IMR-90 (cell line): ENCODE data around the gene FRMD4B. TPM values are rescaled to one million over a fixed set of nuclear protein-coding genes. Genes with fewer than 3 reads are reported as not detected.

Experiments used
- ATAC-seq: fragments of 200-7000 bp; cut with Tn5 transposase; 2 replicates; pipeline ENCODE4 v1.9.1; 2020; ENCODE audit warnings: low read depth, mild to moderate bottlenecking, moderate library complexity
- BruUV-seq: library from RNA; stranded (reverse); fragments of 400-500 nt; replicated peaks from 2 replicates; lab custom pipeline; 2021; lab: Mats Ljungman, UMichigan
- CTCF ChIA-PET: fragments of 300-600 bp; formaldehyde crosslinking; extraction: SDS; loops from one replicate; lab custom pipeline; 2021; ENCODE audit warnings: antibody characterized with exemption; lab: Yijun Ruan, JAX
- POLR2A ChIA-PET: fragments of 300-600 bp; sonication (Branson Sonifier 250); formaldehyde crosslinking; loops from one replicate; lab custom pipeline; 2022; ENCODE audit warnings: antibody characterized with exemption; ENCODE audit not compliant: unreplicated experiment; lab: Charles Lee
- DNase-seq: peaks from one replicate; pipeline ENCODE4 v3.0.0; 2013
- H2AFZ ChIP-seq: replicated peaks from 2 replicates; pipeline ENCODE3; 2013; ENCODE audit warnings: low read length, mild to moderate bottlenecking; ENCODE audit not compliant: poor library complexity
- H2AK5ac ChIP-seq: 2 replicates; pipeline ENCODE4 v1.6.1; 2013; ENCODE audit warnings: low read depth, low read length, inconsistent platforms
- H2AK9ac ChIP-seq: replicated peaks from 2 replicates; pipeline ENCODE3; 2013; ENCODE audit warnings: mild to moderate bottlenecking, low read depth, low read length, moderate library complexity; ENCODE audit not compliant: poor library complexity
- H2BK120ac ChIP-seq: 2 replicates; pipeline ENCODE4 v1.6.1; 2013; ENCODE audit warnings: low read depth, low read length, inconsistent platforms
- H2BK15ac ChIP-seq: 3 replicates; pipeline ENCODE4 v1.6.1; 2013; ENCODE audit warnings: low read depth, low read length, inconsistent platforms
- H2BK20ac ChIP-seq: 2 replicates; pipeline ENCODE4 v1.6.1; 2013; ENCODE audit warnings: low read depth, mild to moderate bottlenecking, inconsistent platforms, low read length, moderate library complexity
- H2BK5ac ChIP-seq: 2 replicates; pipeline ENCODE4 v1.6.1; 2013; ENCODE audit warnings: mild to moderate bottlenecking, low read depth, low read length, inconsistent platforms; ENCODE audit not compliant: poor library complexity, severe bottlenecking
- H3K14ac ChIP-seq: replicated peaks from 2 replicates; pipeline ENCODE4 v1.6.1; 2013; ENCODE audit warnings: low read depth, low read length, inconsistent platforms
- H3K18ac ChIP-seq: 2 replicates; pipeline ENCODE4 v1.6.1; 2013; ENCODE audit warnings: low read depth, low read length, control low read depth
- H3K23ac ChIP-seq: 2 replicates; pipeline ENCODE4 v1.6.1; 2013; ENCODE audit warnings: low read depth, low read length, inconsistent platforms
- H3K27ac ChIP-seq: 2 replicates; pipeline ENCODE4 v1.5.1; 2013; ENCODE audit warnings: mild to moderate bottlenecking, control low read depth, low read length; ENCODE audit not compliant: insufficient read depth
- H3K27me3 ChIP-seq: 2 replicates; pipeline ENCODE4 v1.6.1; 2013; ENCODE audit warnings: low read length; ENCODE audit not compliant: control insufficient read depth, insufficient read depth
- H3K36me3 ChIP-seq: 2 replicates; pipeline ENCODE4 v1.6.1; 2013; ENCODE audit warnings: low read length, mixed read lengths; ENCODE audit not compliant: control insufficient read depth, insufficient read depth
- H3K4ac ChIP-seq: 2 replicates; pipeline ENCODE4 v1.6.1; 2013; ENCODE audit warnings: low read depth, low read length, inconsistent platforms
- H3K4me1 ChIP-seq: 2 replicates; pipeline ENCODE4 v1.6.1; 2013; ENCODE audit warnings: low read length, mixed read lengths; ENCODE audit not compliant: control insufficient read depth, insufficient read depth
- H3K4me2 ChIP-seq: 2 replicates; pipeline ENCODE4 v1.6.1; 2013; ENCODE audit warnings: low read depth, mild to moderate bottlenecking, control low read depth, low read length, moderate library complexity
- H3K4me3 ChIP-seq: 2 replicates; pipeline ENCODE4 v1.5.1; 2013; ENCODE audit warnings: low read depth, mild to moderate bottlenecking, control low read depth, low read length, moderate library complexity; ENCODE audit not compliant: insufficient read depth
- H3K56ac ChIP-seq: 2 replicates; pipeline ENCODE4 v1.6.1; 2013; ENCODE audit warnings: low read length, inconsistent platforms; ENCODE audit not compliant: insufficient read depth; ENCODE audit errors: extremely low read depth
- H3K79me1 ChIP-seq, 2 experiments: 2 replicates each; pipeline ENCODE4 v1.6.1; 2013; ENCODE audit warnings: low read length in 2 of 2, inconsistent platforms in 1 of 2, low read depth in 1 of 2
- H3K9ac ChIP-seq: 2 replicates; pipeline ENCODE4 v1.6.1; 2013; ENCODE audit warnings: low read depth, low read length, control low read depth
- H3K9me1 ChIP-seq: 2 replicates; pipeline ENCODE4 v1.6.1; 2013; ENCODE audit warnings: low read length, inconsistent platforms; ENCODE audit not compliant: insufficient read depth
- H3K9me3 ChIP-seq: 2 replicates; pipeline ENCODE4 v1.6.1; 2013; ENCODE audit warnings: low read length; ENCODE audit not compliant: control insufficient read depth, insufficient read depth
- H4K20me1 ChIP-seq: 2 replicates; pipeline ENCODE4 v1.6.1; 2013; ENCODE audit warnings: low read length, inconsistent platforms; ENCODE audit not compliant: insufficient read depth
- H4K5ac ChIP-seq: 2 replicates; pipeline ENCODE4 v1.6.1; 2013; ENCODE audit warnings: mild to moderate bottlenecking, low read depth, low read length, control low read depth
- H4K8ac ChIP-seq, 2 experiments: 2 replicates each; pipeline ENCODE4 v1.6.1; 2013; ENCODE audit warnings: low read depth in 2 of 2, low read length in 2 of 2, control low read depth in 1 of 2, inconsistent platforms in 1 of 2
- H4K91ac ChIP-seq: 2 replicates; pipeline ENCODE4 v1.6.1; 2013; ENCODE audit warnings: low read depth, low read length, inconsistent platforms; ENCODE audit not compliant: insufficient read depth
- BHLHE40 ChIP-seq: fragments of 150-350 bp; IDR thresholded peaks from 2 replicates; pipeline ENCODE4 v1.6.1; 2016; ENCODE audit warnings: mild to moderate bottlenecking, low read depth, low read length
- CEBPB ChIP-seq: IDR thresholded peaks from 2 replicates; pipeline ENCODE4 v1.6.1; 2012; ENCODE audit warnings: low read depth, low read length, improper control_type of control experiment
- MAZ ChIP-seq: IDR thresholded peaks from 2 replicates; pipeline ENCODE4 v1.6.1; 2012; ENCODE audit warnings: low read depth, mild to moderate bottlenecking, low read length, improper control_type of control experiment, moderate library complexity, borderline replicate concordance
- MXI1 ChIP-seq: IDR thresholded peaks from 2 replicates; pipeline ENCODE4 v1.6.1; 2012; ENCODE audit warnings: low read depth, mild to moderate bottlenecking, low read length, moderate library complexity, borderline replicate concordance
- NFE2L2 ChIP-seq: fragments of 150-350 bp; IDR thresholded peaks from 2 replicates; pipeline ENCODE4 v1.6.1; 2016; ENCODE audit warnings: low read depth, mild to moderate bottlenecking, low read length
- POLR2A ChIP-seq: IDR thresholded peaks from 2 replicates; pipeline ENCODE4 v1.6.1; 2012; ENCODE audit warnings: mild to moderate bottlenecking, low read depth, low read length
- RFX5 ChIP-seq: IDR thresholded peaks from 2 replicates; pipeline ENCODE4 v1.8.0; 2012; ENCODE audit warnings: low read depth, mild to moderate bottlenecking, low read length, moderate library complexity
- WGBS, 2 experiments: methylation state at CpG; one replicate each; pipeline versions ENCODE4 v1.1.5 to v1.1.7; 2013; ENCODE audit warnings: missing lambda C conversion rate in 2 of 2; ENCODE audit not compliant: insufficient read length in 1 of 2; ENCODE audit errors: extremely low coverage in 2 of 2; 5-methylcytosine and 5-hydroxymethylcytosine counted together
- dilution Hi-C: fragments of 300-500 bp; cut with HindIII; formaldehyde crosslinking; loops from one replicate; pipeline ENCODE4 v1.14.3; 2018; ENCODE audit warnings: low sequenced_read_pairs; ENCODE audit not compliant: unreplicated experiment
- in situ Hi-C: fragments of 300-500 bp; cut with MboI; formaldehyde crosslinking; loops from 3 replicates; pipeline ENCODE4 v1.14.3; 2019; ENCODE audit warnings: low sequenced_read_pairs, inconsistent platforms, mixed read lengths
- intact Hi-C: fragments of 100-400 bp; cut with micrococcal nuclease; formaldehyde crosslinking; loops from 2 replicates; pipeline ENCODE4 v1.10.0; 2022
- polyA plus RNA-seq, 3 experiments: library from polyadenylated mRNA; depleted of rRNA; stranded (reverse); fragments of >200 nt; gene quantifications; 2 replicates each; pipeline ENCODE4 v1.2.3, GENCODE V29; 2012; ENCODE audit warnings: low replicate concordance in 1 of 3
- total RNA-seq: library from RNA; depleted of rRNA; stranded (reverse); fragments of >200 nt; gene quantifications from 2 replicates; pipeline ENCODE4 v1.2.3, GENCODE V29; 2012
- TF ChIP-seq, protein P1 (sequence below): fragments of 150-350 bp; IDR thresholded peaks from 2 replicates; pipeline ENCODE4 v1.6.1; 2016; ENCODE audit warnings: low read depth, mild to moderate bottlenecking, low read length, moderate library complexity, borderline replicate concordance

Gene FRMD4B
- total and polyA plus RNA-seq, 2 of the 4 experiments (the other 2 are of a cell fraction): 0.14 to 0.36 TPM

DNA sequence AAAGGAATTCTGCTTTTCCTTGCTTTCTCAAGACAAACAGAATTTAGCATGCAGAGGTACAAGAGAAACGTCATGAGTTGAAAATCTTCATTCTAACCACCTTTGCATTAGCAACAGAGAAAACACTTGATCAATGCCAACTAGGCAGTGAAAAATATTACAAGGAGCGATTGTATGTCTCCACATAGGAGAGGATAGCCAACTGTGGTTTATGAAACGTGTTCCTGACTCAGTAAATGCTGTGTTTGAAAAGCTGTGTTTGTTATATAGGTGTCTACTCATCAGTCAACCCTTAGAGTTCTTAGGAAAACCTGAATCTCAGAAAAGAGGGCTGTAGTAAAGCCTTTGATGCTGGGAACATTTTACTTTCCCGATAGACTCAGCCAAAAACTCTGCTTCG lies 102.4 kb downstream of the FRMD4B start:
- H3K4ac ChIP-seq: no peak overlapping the region
- CTCF ChIA-PET: interaction anchor here (1.0 kb wide), 1 partner anchor 122 kb away, joined by 3 read pairs; no protein-coding TSS in a partner anchor
- H4K5ac ChIP-seq: no peak overlapping the region
- H4K91ac ChIP-seq: no peak overlapping the region
- no peak overlapping the region for H3K56ac ChIP-seq
- intact Hi-C loops (no loop called here), dilution Hi-C loops (no loop called here), in situ Hi-C loops (no loop called here)
- H3K27me3 ChIP-seq: peaks cover 5% of the 10 kb centered on the region
- no peak overlapping the region for H3K27ac ChIP-seq
- H4K8ac ChIP-seq: no peak overlapping the region
- no peaks in the 10 kb centered on the region for H4K20me1 ChIP-seq
- no TSS peak for BruUV-seq
- no peak overlapping the region for H2BK120ac ChIP-seq
- H2AFZ ChIP-seq: no peak overlapping the region
- no peak overlapping the region for H2AK5ac ChIP-seq
- no peak overlapping the region for H2BK15ac ChIP-seq
- no peak overlapping the region for H3K4me3 ChIP-seq
- no peak for TF ChIP-seq NFE2L2
- no peak for TF ChIP-seq POLR2A
- TF ChIP-seq BHLHE40: no peak
- no peak for TF ChIP-seq RFX5
- TF ChIP-seq MXI1: no peak
- TF ChIP-seq, protein P1, sequence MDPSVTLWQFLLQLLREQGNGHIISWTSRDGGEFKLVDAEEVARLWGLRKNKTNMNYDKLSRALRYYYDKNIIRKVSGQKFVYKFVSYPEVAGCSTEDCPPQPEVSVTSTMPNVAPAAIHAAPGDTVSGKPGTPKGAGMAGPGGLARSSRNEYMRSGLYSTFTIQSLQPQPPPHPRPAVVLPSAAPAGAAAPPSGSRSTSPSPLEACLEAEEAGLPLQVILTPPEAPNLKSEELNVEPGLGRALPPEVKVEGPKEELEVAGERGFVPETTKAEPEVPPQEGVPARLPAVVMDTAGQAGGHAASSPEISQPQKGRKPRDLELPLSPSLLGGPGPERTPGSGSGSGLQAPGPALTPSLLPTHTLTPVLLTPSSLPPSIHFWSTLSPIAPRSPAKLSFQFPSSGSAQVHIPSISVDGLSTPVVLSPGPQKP: no peak
- TF ChIP-seq MAZ: no peak
- TF ChIP-seq CEBPB: no peak
- no peak for ATAC-seq
- H3K4me2 ChIP-seq: no peak overlapping the region
- no peak overlapping the region for H3K14ac ChIP-seq
- 20% methylated on average over 2 of the region's 5 CpGs; no CpG with 5 or more reads in 1 of the 2 experiments for WGBS, 2 experiments
- no peak overlapping the region for H2BK20ac ChIP-seq
- no peaks in the 10 kb centered on the region for H3K79me1 ChIP-seq
- no peak overlapping the region for H2AK9ac ChIP-seq
- POLR2A ChIA-PET: no interaction called here
- DNase-seq: no peak
- no peaks in the 10 kb centered on the region for H3K4me1 ChIP-seq
- no peaks in the 10 kb centered on the region for H3K9me1 ChIP-seq
- H3K9me3 ChIP-seq: no peaks in the 10 kb centered on the region
- no peak overlapping the region for H3K9ac ChIP-seq
- no peak overlapping the region for H2BK5ac ChIP-seq
- no peak overlapping the region for H3K23ac ChIP-seq
- H3K18ac ChIP-seq: no peak overlapping the region
- H3K36me3 ChIP-seq: no peaks in the 10 kb centered on the region
